GM21360 (cell line): ENCODE data around the gene PRR15.

Experiments
- ATAC-seq: cut with Tn5 transposase; IDR thresholded peaks from one replicate; pipeline ENCODE4 v1.9.1; 2021; ENCODE audit warnings: mild to moderate bottlenecking, moderate library complexity; ENCODE audit not compliant: unreplicated experiment

Gene PRR15

GRCh38 chr7:29567174-29567573, 3.5 kb downstream of the PRR15 start:
- no peak for ATAC-seq

GRCh38 chr7:29569648-29570047, 6.0 kb downstream of the PRR15 start:
- no peak for ATAC-seq

- no peak for ATAC-seq
Measured at GRCh38 chr7:29572558-29572957, 8.9 kb downstream of the PRR15 start.

GRCh38 chr7:29573567-29573966, 9.9 kb downstream of the PRR15 start:
- no peak for ATAC-seq

- no peak for ATAC-seq
Measured at GRCh38 chr7:29574659-29575058, 11.0 kb downstream of the PRR15 start.

GRCh38 chr7:29587195-29587808, 23.7 kb downstream of the PRR15 start:
- ATAC-seq, result no peak

GRCh38 chr7:29588212-29588611, 24.6 kb downstream of the PRR15 start:
- no peak for ATAC-seq

GRCh38 chr7:29588900-29589696, 25.5 kb downstream of the PRR15 start:
- no peak for ATAC-seq

- no peak for ATAC-seq
Measured at GRCh38 chr7:29592866-29593265, 29.2 kb downstream of the PRR15 start.

GRCh38 chr7:29593459-29593858, 29.8 kb downstream of the PRR15 start:
- no peak for ATAC-seq

- ATAC-seq, result no peak
Measured at GRCh38 chr7:29596593-29597178, 33.1 kb downstream of the PRR15 start.

GRCh38 chr7:29597266-29597665, 33.6 kb downstream of the PRR15 start:
- ATAC-seq, result no peak

GRCh38 chr7:29598137-29598536, 34.5 kb downstream of the PRR15 start:
- ATAC-seq, result no peak

GRCh38 chr7:29598613-29599012, 35.0 kb downstream of the PRR15 start:
- ATAC-seq, result no peak

- no peak for ATAC-seq
Measured at GRCh38 chr7:29599026-29599425, 35.4 kb downstream of the PRR15 start.

- no peak for ATAC-seq
Measured at GRCh38 chr7:29600661-29601060, 37.0 kb downstream of the PRR15 start.

- no peak for ATAC-seq
Measured at GRCh38 chr7:29604052-29604451, 40.4 kb downstream of the PRR15 start.

- ATAC-seq, result no peak
Measured at GRCh38 chr7:29604702-29605101, 41.1 kb downstream of the PRR15 start.

GRCh38 chr7:29605671-29606070, 42.0 kb downstream of the PRR15 start:
- ATAC-seq, result no peak

- no peak for ATAC-seq
Measured at GRCh38 chr7:29606287-29606721, 42.7 kb downstream of the PRR15 start.

- no peak for ATAC-seq
Measured at GRCh38 chr7:29606830-29607229, 43.2 kb downstream of the PRR15 start.

- no peak for ATAC-seq
Measured at GRCh38 chr7:29607259-29607658, 43.6 kb downstream of the PRR15 start.
